Measurements from ENCODE around the gene FGFR3. TPM values are rescaled to one million over a fixed set of nuclear protein-coding genes. Genes with fewer than 3 reads are reported as not detected.
A peak's percentile ranks its signal among the peaks of the same experiment; 100 is the strongest.

Gene FGFR3
- total RNA-seq, 1 donor from 2014 or later, result 44.3 TPM

GRCh38 chr4:1815997-1816860, 23.1 kb downstream of the FGFR3 start:
- no peaks in the 10 kb centered on the region for H3K9me3 Mint-ChIP-seq
- no peaks in the 10 kb centered on the region for H3K27me3 Mint-ChIP-seq
- TF ChIP-seq CTCF (conservative IDR thresholded peaks at IDR 0.05), result no peak
- DNase-seq (ENCODE audit: extremely low spot score, unreplicated experiment), result no peak
- H3K4me3 Mint-ChIP-seq, result no peak overlapping the region
- no peak overlapping the region for H3K27ac Mint-ChIP-seq
- no peaks in the 10 kb centered on the region for H3K4me1 Mint-ChIP-seq (ENCODE audit: unreplicated experiment)
- peaks cover 3% of the 10 kb centered on the region for H3K36me3 Mint-ChIP-seq

- Mint-ChIP-seq H3K27me3 (no peaks in the 10 kb centered on the region), H3K9me3 (no peaks in the 10 kb centered on the region), H3K36me3 (peaks cover 5% of the 10 kb centered on the region), H3K4me1 (ENCODE audit: unreplicated experiment) (no peaks in the 10 kb centered on the region), H3K4me3 (no peak overlapping the region), H3K27ac (no peak overlapping the region)
- no peak for TF ChIP-seq CTCF (conservative IDR thresholded peaks at IDR 0.05)
- DNase-seq (ENCODE audit: extremely low spot score, unreplicated experiment), result no peak
Measured at GRCh38 chr4:1819284-1819683, 26.2 kb downstream of the FGFR3 start.

- peaks cover 8% of the 10 kb centered on the region for H3K36me3 Mint-ChIP-seq
- no peaks in the 10 kb centered on the region for H3K9me3 Mint-ChIP-seq
- DNase-seq (ENCODE audit: extremely low spot score, unreplicated experiment), result no peak
- no peak overlapping the region for H3K27ac Mint-ChIP-seq
- no peaks in the 10 kb centered on the region for H3K27me3 Mint-ChIP-seq
- no peaks in the 10 kb centered on the region for H3K4me1 Mint-ChIP-seq (ENCODE audit: unreplicated experiment)
- TF ChIP-seq CTCF (conservative IDR thresholded peaks at IDR 0.05), result no peak
- H3K4me3 Mint-ChIP-seq, result no peak overlapping the region
Measured at GRCh38 chr4:1819816-1820215, 26.7 kb downstream of the FGFR3 start.

- Mint-ChIP-seq H3K27me3 (no peaks in the 10 kb centered on the region), H3K27ac (no peak overlapping the region), H3K36me3 (peaks cover 12% of the 10 kb centered on the region), H3K4me1 (ENCODE audit: unreplicated experiment) (no peaks in the 10 kb centered on the region), H3K4me3 (no peak overlapping the region), H3K9me3 (no peaks in the 10 kb centered on the region)
- DNase-seq (ENCODE audit: extremely low spot score, unreplicated experiment), result peak; percentile 68
- TF ChIP-seq CTCF (conservative IDR thresholded peaks at IDR 0.05), result no peak
Measured at GRCh38 chr4:1821679-1822567, 28.8 kb downstream of the FGFR3 start.

- TF ChIP-seq CTCF (conservative IDR thresholded peaks at IDR 0.05), result no peak
- Mint-ChIP-seq H3K4me1 (ENCODE audit: unreplicated experiment) (no peaks in the 10 kb centered on the region), H3K4me3 (no peak overlapping the region), H3K27me3 (no peaks in the 10 kb centered on the region), H3K9me3 (no peaks in the 10 kb centered on the region), H3K36me3 (peaks cover 12% of the 10 kb centered on the region), H3K27ac (no peak overlapping the region)
- no peak for DNase-seq (ENCODE audit: extremely low spot score, unreplicated experiment)
Measured at GRCh38 chr4:1822568-1823544, 29.8 kb downstream of the FGFR3 start.
